ENCODE data around the gene ACADVL. TPM values are rescaled to one million over a fixed set of nuclear protein-coding genes. Genes with fewer than 3 reads are reported as not detected.

ACADVL gene
- total RNA-seq, 3 donors from 2014 or later (not counting 1 experiment from before 2014, with no cell fraction given), result 439 to 637 (median 607) TPM

GRCh38 chr17:7248796-7249195 is 29.1 kb downstream of the ACADVL start:
- H3K4me3 ChIP-seq (ENCODE audit: low read length), result no peak overlapping the region
- intact Hi-C loops (cut with micrococcal nuclease), result no loop called here
- DNase-seq (no peak), ATAC-seq (no peak)
- no peaks in the 10 kb centered on the region for H3K27me3 ChIP-seq (ENCODE audit: control insufficient read depth, insufficient read depth, low read length)
- peaks cover 28% of the 10 kb centered on the region for H3K36me3 ChIP-seq (ENCODE audit: control insufficient read depth, insufficient read depth, low read length)
- no peak for TF ChIP-seq CTCF (IDR thresholded peaks at IDR 0.05)
- H3K4me1 ChIP-seq (ENCODE audit: control insufficient read depth, insufficient read depth, low read length), result peaks cover 32% of the 10 kb centered on the region
- no peak overlapping the region for H3K27ac ChIP-seq (ENCODE audit: low read length)
- Mint-ChIP-seq H3K27me3 (ENCODE audit: low read depth in 2 of 2) (no peaks in the 10 kb centered on the region), H3K27ac (peak overlapping the region; percentile 60 to 98), H3K4me1 (peaks cover 38 to 41% of the 10 kb centered on the region in 2 donors), H3K36me3 (no peaks in the 10 kb centered on the region), H3K4me3 (no peak overlapping the region), H3K9me3 (no peaks in the 10 kb centered on the region)
- H3K9me3 ChIP-seq (ENCODE audit: control insufficient read depth, insufficient read depth, low read length), result no peaks in the 10 kb centered on the region
- 90% methylated on average over 3 of the region's 4 CpGs for WGBS (ENCODE audit: insufficient coverage)

- intact Hi-C loops (cut with micrococcal nuclease), result no loop called here
- no peaks in the 10 kb centered on the region for H3K27me3 ChIP-seq (ENCODE audit: control insufficient read depth, insufficient read depth, low read length)
- peak overlapping the region; percentile 60 to 98 for H3K27ac Mint-ChIP-seq
- WGBS (ENCODE audit: insufficient coverage), result 90% methylated on average over 6 of the region's 6 CpGs
- no peaks in the 10 kb centered on the region for H3K9me3 ChIP-seq (ENCODE audit: control insufficient read depth, insufficient read depth, low read length)
- H3K9me3 Mint-ChIP-seq, result no peaks in the 10 kb centered on the region
- no peak overlapping the region for H3K27ac ChIP-seq (ENCODE audit: low read length)
- ATAC-seq, result no peak
- H3K4me3 ChIP-seq (ENCODE audit: low read length), result no peak overlapping the region
- no peak for TF ChIP-seq CTCF (IDR thresholded peaks at IDR 0.05)
- H3K27me3 Mint-ChIP-seq (ENCODE audit: low read depth in 2 of 2), result no peaks in the 10 kb centered on the region
- peaks cover 38 to 41% of the 10 kb centered on the region in 2 donors for H3K4me1 Mint-ChIP-seq
- H3K36me3 Mint-ChIP-seq, result no peaks in the 10 kb centered on the region
- peaks cover 25% of the 10 kb centered on the region for H3K36me3 ChIP-seq (ENCODE audit: control insufficient read depth, insufficient read depth, low read length)
- H3K4me1 ChIP-seq (ENCODE audit: control insufficient read depth, insufficient read depth, low read length), result peaks cover 32% of the 10 kb centered on the region
- peak overlapping the region; percentile 92 for H3K4me3 Mint-ChIP-seq
- DNase-seq, result no peak
These were observed 29.5 kb downstream of the ACADVL start for GRCh38 chr17:7249214-7249613.

- Mint-ChIP-seq H3K9me3 (no peaks in the 10 kb centered on the region), H3K4me3 (peak overlapping the region; percentile 92), H3K27me3 (ENCODE audit: low read depth in 2 of 2) (no peaks in the 10 kb centered on the region), H3K27ac (peak overlapping the region; percentile 93 to 98), H3K36me3 (no peaks in the 10 kb centered on the region), H3K4me1 (peaks cover 41% of the 10 kb centered on the region in 2 donors)
- no peak for ATAC-seq
- H3K4me3 ChIP-seq (ENCODE audit: low read length), result no peak overlapping the region
- H3K9me3 ChIP-seq (ENCODE audit: control insufficient read depth, insufficient read depth, low read length), result no peaks in the 10 kb centered on the region
- intact Hi-C loops (cut with micrococcal nuclease), result loop anchor here (5.0 kb wide), 3 partner anchors 33 to 312 kb away; partner anchors contain the start of genes ACADVL, DLG4, POLR2A and SENP3
- peak overlapping the region; percentile 31 for H3K27ac ChIP-seq (ENCODE audit: low read length)
- no peaks in the 10 kb centered on the region for H3K27me3 ChIP-seq (ENCODE audit: control insufficient read depth, insufficient read depth, low read length)
- H3K36me3 ChIP-seq (ENCODE audit: control insufficient read depth, insufficient read depth, low read length), result peaks cover 24% of the 10 kb centered on the region
- DNase-seq, result no peak
- no peak for TF ChIP-seq CTCF (IDR thresholded peaks at IDR 0.05)
- peaks cover 32% of the 10 kb centered on the region for H3K4me1 ChIP-seq (ENCODE audit: control insufficient read depth, insufficient read depth, low read length)
- WGBS (ENCODE audit: insufficient coverage), result 71% methylated on average over 7 of the region's 7 CpGs
These were observed 30.1 kb downstream of the ACADVL start for GRCh38 chr17:7249830-7250229.

All from natural killer cell (primary cell).